Left lung (tissue), 10 donors: Measurements from ENCODE around the gene GATC. TPM values are rescaled to one million over a fixed set of nuclear protein-coding genes. Genes with fewer than 3 reads are reported as not detected.
A peak's percentile ranks its signal among the peaks of the same experiment; 100 is the strongest.

Experiments used
- ATAC-seq: fragments of 200-7000 bp; cut with Tn5 transposase; one replicate; pipeline ENCODE4 v1.9.1; 2020; ENCODE audit warnings: moderate library complexity
- DNase-seq, 4 donors: peaks; one replicate each; pipeline ENCODE4 v3.0.0-alpha.2; 2013 to 2020
- H3K27ac ChIP-seq, 2 donors: fragments of 200-600 bp; sonication (generic) in 1 of 2; one replicate each; pipeline versions ENCODE4 v1.5.0 to v1.8.0; 2020 to 2021
- H3K27me3 ChIP-seq, 2 donors: fragments of 200-600 bp; sonication (generic) in 1 of 2; one replicate each; pipeline versions ENCODE4 v1.5.0 to v1.8.0; 2020 to 2021
- H3K36me3 ChIP-seq, 2 donors: fragments of 200-600 bp; sonication (generic) in 1 of 2; one replicate each; pipeline versions ENCODE4 v1.5.0 to v1.8.0; 2020 to 2021
- H3K4me1 ChIP-seq, 2 donors: fragments of 200-600 bp; one replicate each; pipeline ENCODE4 v1.8.0; 2021
- H3K4me3 ChIP-seq, 2 donors: fragments of 200-600 bp; sonication (generic) in 1 of 2; one replicate each; pipeline versions ENCODE4 v1.5.0 to v1.8.0; 2020 to 2021; ENCODE audit warnings: mild to moderate bottlenecking in 1 of 2
- H3K9me3 ChIP-seq, 2 donors: fragments of 200-600 bp; sonication (generic) in 1 of 2; one replicate each; pipeline versions ENCODE4 v1.5.0 to v1.8.0; 2020 to 2021
- CTCF ChIP-seq, 2 donors: fragments of 200-600 bp; sonication (generic) in 1 of 2; IDR thresholded peaks; one replicate each; pipeline versions ENCODE4 v1.5.0 to v1.8.0; 2021; ENCODE audit warnings: antibody characterized with exemption in 2 of 2
- intact Hi-C, 2 donors: fragments of 100-400 bp; cut with DNase I; formaldehyde crosslinking; loops; one replicate each; pipeline versions ENCODE4 v1.11.2 to v1.14.2; 2022
- polyA plus RNA-seq, 6 donors: library from polyadenylated mRNA; unstranded; fragments of 120-200 nt; gene quantifications; one replicate each; pipeline ENCODE4 v1.2.1, GENCODE V29; 2013; ENCODE audit not compliant: insufficient read length in 6 of 6
- total RNA-seq, 2 donors: library from RNA; stranded (reverse); fragmentation: NEBNext Ultra II Directional; extraction: Animal tissue kit (Norgen Biotek cat#: 25700); gene quantifications; one replicate each; pipeline ENCODE4 v1.2.1, GENCODE V29; 2021
- donor health status: DM: no; HTN: yes; CAD: no.
- donor health status: DM: no; HTN: no; CAD: no.

Gene GATC
- total and polyA plus RNA-seq, 8 donors, result 30.1 to 33.3 (median 31.6) TPM

DNA sequence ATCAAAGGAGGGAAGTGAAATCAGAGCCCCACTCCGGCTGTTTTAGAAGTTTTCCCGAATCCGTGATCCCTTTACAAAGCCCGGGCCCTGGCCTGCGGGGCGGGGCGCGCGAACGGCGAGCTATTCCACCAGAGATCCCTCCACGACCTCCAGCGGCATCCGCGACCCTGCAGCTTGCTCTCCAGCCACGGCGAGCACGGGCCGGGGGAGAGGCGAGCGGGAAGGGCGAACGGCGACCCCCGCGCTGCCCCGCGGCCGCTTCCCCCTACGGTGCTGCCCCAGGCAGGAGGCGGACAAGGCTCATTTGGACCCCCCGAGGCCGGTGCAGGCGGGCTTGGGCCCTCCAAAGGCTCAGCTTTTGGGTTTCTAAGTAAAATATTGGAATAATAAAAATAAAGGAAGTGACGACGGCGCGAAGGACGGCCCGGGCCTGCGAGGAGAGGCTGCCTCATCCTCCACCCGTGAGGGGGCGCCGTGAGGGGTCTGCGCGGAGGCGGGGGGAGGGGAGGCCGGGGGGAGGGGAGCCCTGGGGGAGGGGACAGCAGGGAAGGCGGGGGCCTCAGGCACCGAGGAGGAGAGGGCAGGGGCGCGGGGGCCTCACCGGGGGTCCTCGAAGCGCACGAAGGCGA is 22.7 kb downstream of the GATC start:
- peak overlapping the region; percentile 82 to 95 for H3K4me3 ChIP-seq
- peaks cover 10 to 37% of the 10 kb centered on the region in 2 donors for H3K4me1 ChIP-seq
- no peaks in the 10 kb centered on the region for H3K9me3 ChIP-seq
- peak overlapping the region; percentile 94 to 95 for H3K27ac ChIP-seq
- ATAC-seq (peak; percentile 36), DNase-seq (peak; percentile 38 to 85 (median 52))
- H3K36me3 ChIP-seq, result peaks cover 0 to 29% of the 10 kb centered on the region in 2 donors
- intact Hi-C loops, result no loop called here
- TF ChIP-seq CTCF (IDR thresholded peaks at IDR 0.05), result no peak
- no peaks in the 10 kb centered on the region for H3K27me3 ChIP-seq

DNA sequence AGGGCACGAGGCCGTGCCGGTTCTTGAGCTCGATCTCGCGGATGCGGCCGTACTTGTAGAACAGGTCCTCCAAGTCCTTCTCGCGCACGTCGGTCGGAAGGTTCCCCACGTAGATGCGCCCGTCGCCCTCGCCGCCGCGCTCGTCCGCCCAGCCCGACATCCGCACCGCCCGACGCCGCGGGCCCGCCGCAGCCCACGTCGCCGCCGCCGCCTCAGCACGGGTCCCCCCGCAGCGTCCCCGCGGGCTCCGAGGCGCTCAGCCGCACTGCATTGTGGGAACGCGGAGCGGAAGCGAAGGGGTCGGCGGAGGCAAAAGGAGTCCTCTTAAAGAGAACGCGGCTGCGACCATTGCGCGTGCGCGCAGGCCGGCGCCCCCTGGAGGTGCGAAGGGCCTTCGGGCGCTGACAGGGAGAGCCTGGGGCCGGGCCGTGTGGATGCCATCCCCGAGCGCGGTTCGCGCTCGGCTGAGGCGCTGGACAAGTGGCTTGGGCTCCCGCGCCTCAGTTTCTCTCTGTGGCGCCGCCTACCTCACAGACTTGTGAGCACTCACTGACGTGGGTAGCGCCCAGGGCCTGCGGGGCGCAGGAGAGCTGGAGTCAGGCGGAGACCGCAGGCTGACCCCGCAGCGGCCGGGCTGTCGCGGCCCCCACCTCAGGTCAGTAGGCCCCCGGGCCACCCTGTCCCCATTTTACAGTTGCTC is 23.4 kb downstream of the GATC start, which contains the start of gene SRSF9:
Gene SRSF9, minus strand, starts transcription at position 299 of the 700 bp plus-strand sequence. Its CDS starts 139 bp downstream, at position 160.
- TF ChIP-seq CTCF (IDR thresholded peaks at IDR 0.05), result peak; percentile 93 to 94
- H3K9me3 ChIP-seq, result no peaks in the 10 kb centered on the region
- H3K36me3 ChIP-seq, result peaks cover 0 to 23% of the 10 kb centered on the region in 2 donors
- ATAC-seq (peak; percentile 96), DNase-seq (peak; percentile 96 to 100 (median 98))
- H3K4me3 ChIP-seq, result peak within 1 kb of the TSS; percentile 82 to 95
- peaks cover 10 to 37% of the 10 kb centered on the region in 2 donors for H3K4me1 ChIP-seq
- no peaks in the 10 kb centered on the region for H3K27me3 ChIP-seq
- intact Hi-C loops, result no loop called here
- H3K27ac ChIP-seq, result peak within 1 kb of the TSS; percentile 94 to 95

DNA sequence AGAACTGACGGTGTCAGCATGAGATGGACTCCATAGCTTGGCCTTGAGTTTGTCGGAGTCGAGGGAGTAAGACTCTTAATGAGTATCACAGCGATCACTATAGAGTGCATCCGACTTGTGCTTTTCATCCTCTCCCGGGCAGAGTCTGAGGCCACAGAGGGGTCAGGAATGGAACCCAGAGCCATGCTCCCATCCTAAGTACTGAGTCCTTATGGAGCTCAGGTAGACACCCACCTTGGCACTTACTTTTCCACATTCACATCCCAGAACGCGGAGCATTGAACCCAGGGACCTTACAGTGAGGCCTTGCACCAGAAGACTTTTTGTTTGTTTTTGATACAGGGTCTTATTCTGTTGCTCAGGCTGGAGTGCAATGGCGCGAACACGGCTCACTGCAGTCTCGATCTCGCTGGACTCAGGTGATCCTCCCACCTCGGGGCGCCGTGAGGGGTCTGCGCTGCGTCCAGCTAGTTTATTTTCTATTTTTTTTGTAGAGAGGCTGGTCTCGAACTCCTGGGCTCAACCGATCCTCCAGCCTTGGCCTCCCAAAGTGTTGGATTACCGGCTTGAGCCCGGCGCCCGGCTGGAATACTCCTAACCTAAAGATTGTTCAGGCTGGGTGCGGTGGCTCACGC is 24.0 kb downstream of the GATC start:
- intact Hi-C loops, result no loop called here
- H3K36me3 ChIP-seq, result peaks cover 0 to 16% of the 10 kb centered on the region in 2 donors
- no peak for DNase-seq
- peak overlapping the region; percentile 94 to 95 for H3K27ac ChIP-seq
- no peak for TF ChIP-seq CTCF (IDR thresholded peaks at IDR 0.05)
- ATAC-seq, result peak; percentile 27
- no peaks in the 10 kb centered on the region for H3K27me3 ChIP-seq
- H3K4me3 ChIP-seq, result peak overlapping the region; percentile 82 to 95
- H3K9me3 ChIP-seq, result no peaks in the 10 kb centered on the region
- H3K4me1 ChIP-seq, result peaks cover 10 to 37% of the 10 kb centered on the region in 2 donors

GRCh38 chr12:120472521-120472920 is 26.3 kb downstream of the GATC start:
- no peaks in the 10 kb centered on the region for H3K36me3 ChIP-seq
- no peak for ATAC-seq
- no peak for DNase-seq

More at GRCh38 chr12:120472521-120472920, 26.3 kb downstream of the GATC start:
- H3K27me3 ChIP-seq, result no peaks in the 10 kb centered on the region
- intact Hi-C loops, result no loop called here
- H3K9me3 ChIP-seq, result no peaks in the 10 kb centered on the region
- no peak overlapping the region for H3K27ac ChIP-seq
- peaks cover 10 to 18% of the 10 kb centered on the region in 2 donors for H3K4me1 ChIP-seq
- no peak for TF ChIP-seq CTCF (IDR thresholded peaks at IDR 0.05)
- no peak overlapping the region for H3K4me3 ChIP-seq
